Thoracic aorta (tissue), 2 donors: ENCODE results near the gene IGFBP5. TPM values are rescaled to one million over a fixed set of nuclear protein-coding genes. Genes with fewer than 3 reads are reported as not detected.

Source experiments
- ATAC-seq: fragments of 150-250 bp; one replicate; pipeline ENCODE4 v1.8.0; 2017; ENCODE audit warnings: low read depth; ENCODE audit not compliant: insufficient number of reproducible peaks, low FRiP score
- DNase-seq: peaks from one replicate; pipeline ENCODE4 v3.0.0-alpha.2; 2020; ENCODE audit warnings: low spot score
- H3K27ac ChIP-seq, 2 donors: fragments of 200-600 bp; sonication (generic); 1 replicate in 1 of 2; 2 replicates in 1 of 2; pipeline ENCODE4 v1.5.1; 2016; ENCODE audit warnings: mild to moderate bottlenecking in 2 of 2, moderate library complexity in 2 of 2
- H3K27me3 ChIP-seq: fragments of 200-600 bp; sonication (generic); replicated peaks from 2 replicates; pipeline ENCODE4 v1.6.0; 2016; ENCODE audit warnings: mild to moderate bottlenecking; ENCODE audit not compliant: insufficient read depth
- H3K36me3 ChIP-seq: fragments of 200-600 bp; sonication (generic); one replicate; pipeline ENCODE4 v1.5.1; 2016
- H3K4me1 ChIP-seq, 2 donors: fragments of 200-600 bp; sonication (generic); 1 replicate in 1 of 2; 2 replicates in 1 of 2; pipeline versions ENCODE4 v1.5.1 to v1.6.0; 2016; ENCODE audit warnings: low read depth in 2 of 2, mild to moderate bottlenecking in 1 of 2; ENCODE audit not compliant: control insufficient read depth in 1 of 2
- H3K4me3 ChIP-seq: fragments of 200-600 bp; sonication (generic); 2 replicates; pipeline ENCODE4 v1.5.1; 2016; ENCODE audit warnings: mild to moderate bottlenecking
- H3K9me3 ChIP-seq: fragments of 200-600 bp; sonication (generic); 2 replicates; pipeline ENCODE4 v1.5.1; 2016
- CTCF ChIP-seq: fragments of 200-600 bp; sonication (generic); IDR thresholded peaks from one replicate; pipeline ENCODE4 v1.5.1; 2019; ENCODE audit warnings: antibody characterized with exemption
- total RNA-seq, 2 donors: library from RNA; depleted of rRNA; stranded (reverse); fragments of >200 nt; gene quantifications; one replicate each; pipeline versions ENCODE4 v1.1.0 to v1.2.3, GENCODE V29; 2016

Gene IGFBP5
- total RNA-seq, 2 donors from 2014 or later = 482 to 2,105 TPM

GRCh38 chr2:216724190-216724589 lies 28.8 kb upstream of the IGFBP5 start:
- Histone ChIP-seq H3K27me3 (no peaks in the 10 kb centered on the region), H3K4me1 (peaks cover 8 to 12% of the 10 kb centered on the region in 2 donors), H3K27ac (no peak overlapping the region), H3K9me3 (no peaks in the 10 kb centered on the region), H3K36me3 (no peaks in the 10 kb centered on the region), H3K4me3 (no peak overlapping the region)
- no peak for ATAC-seq
- TF ChIP-seq CTCF = no peak
- DNase-seq = no peak

- no peaks in the 10 kb centered on the region for H3K9me3 ChIP-seq
- H3K36me3 ChIP-seq = no peaks in the 10 kb centered on the region
- TF ChIP-seq CTCF = no peak
- no peak for DNase-seq
- peaks cover 5 to 6% of the 10 kb centered on the region in 2 donors for H3K4me1 ChIP-seq
- no peak for ATAC-seq
- H3K4me3 ChIP-seq = no peak overlapping the region
- no peaks in the 10 kb centered on the region for H3K27me3 ChIP-seq
- H3K27ac ChIP-seq = no peak overlapping the region
Measured at GRCh38 chr2:216721141-216721540, 25.8 kb upstream of the IGFBP5 start.

GRCh38 chr2:216720722-216721121 lies 25.4 kb upstream of the IGFBP5 start:
- Histone ChIP-seq H3K36me3 (no peaks in the 10 kb centered on the region), H3K27ac (no peak overlapping the region), H3K4me3 (no peak overlapping the region), H3K4me1 (peaks cover under 1 to 2% of the 10 kb centered on the region in 2 donors), H3K27me3 (no peaks in the 10 kb centered on the region), H3K9me3 (no peaks in the 10 kb centered on the region)
- ATAC-seq (no peak), DNase-seq (no peak)
- TF ChIP-seq CTCF = no peak

GRCh38 chr2:216717907-216718615 lies 22.7 kb upstream of the IGFBP5 start:
- Histone ChIP-seq H3K36me3 (no peaks in the 10 kb centered on the region), H3K9me3 (no peaks in the 10 kb centered on the region), H3K27me3 (no peaks in the 10 kb centered on the region), H3K27ac (no peak overlapping the region), H3K4me3 (no peak overlapping the region), H3K4me1 (peaks cover 9 to 14% of the 10 kb centered on the region in 2 donors)
- DNase-seq (no peak), ATAC-seq (no peak)
- TF ChIP-seq CTCF = no peak

GRCh38 chr2:216717491-216717901 lies 22.1 kb upstream of the IGFBP5 start:
- no peaks in the 10 kb centered on the region for H3K27me3 ChIP-seq
- DNase-seq (no peak), ATAC-seq (no peak)
- no peak for TF ChIP-seq CTCF
- H3K4me1 ChIP-seq = peaks cover 9 to 16% of the 10 kb centered on the region in 2 donors
- no peaks in the 10 kb centered on the region for H3K9me3 ChIP-seq
- no peak overlapping the region for H3K27ac ChIP-seq
- H3K4me3 ChIP-seq = no peak overlapping the region
- no peaks in the 10 kb centered on the region for H3K36me3 ChIP-seq
